Astrocyte of the spinal cord (primary cell): ENCODE measurements around the gene TMEM100.
A peak's percentile ranks its signal among the peaks of the same experiment; 100 is the strongest.

Experiments
- DNase-seq: peaks from one replicate; pipeline ENCODE4 v3.0.0; 2011; ENCODE audit warnings: low read depth, low spot score
- H3K4me3 ChIP-seq: 2 replicates; pipeline ENCODE4 v1.5.1; 2011; ENCODE audit warnings: low read depth, mild to moderate bottlenecking, low read length, moderate library complexity
- CTCF ChIP-seq: IDR thresholded peaks from 2 replicates; pipeline ENCODE4 v1.5.1; 2012; ENCODE audit warnings: low read depth, mild to moderate bottlenecking, low read length, inconsistent platforms
- in situ Hi-C: cut with HindIII; loops from 2 replicates; pipeline ENCODE4 v1.10.0; 2017; ENCODE audit warnings: low sequenced_read_pairs

TMEM100 gene

GRCh38 chr17:55737976-55738501, 15.4 kb upstream of the TMEM100 start:
- no peak for TF ChIP-seq CTCF
- in situ Hi-C loops: no loop called here
- DNase-seq: no peak
- no peak overlapping the region for H3K4me3 ChIP-seq

- peak; percentile 79 for TF ChIP-seq CTCF
- in situ Hi-C loops: no loop called here
- DNase-seq: peak; percentile 59
- H3K4me3 ChIP-seq: no peak overlapping the region
These were observed 13.2 kb upstream of the TMEM100 start for GRCh38 chr17:55735731-55736405.

GRCh38 chr17:55734128-55734781, 11.6 kb upstream of the TMEM100 start:
- no peak for DNase-seq
- no peak for TF ChIP-seq CTCF
- no peak overlapping the region for H3K4me3 ChIP-seq
- in situ Hi-C loops: no loop called here

GRCh38 chr17:55731586-55732250, 9.1 kb upstream of the TMEM100 start:
- H3K4me3 ChIP-seq: no peak overlapping the region
- in situ Hi-C loops: no loop called here
- TF ChIP-seq CTCF: no peak
- peak; percentile 78 for DNase-seq

- DNase-seq: no peak
- in situ Hi-C loops: no loop called here
- no peak overlapping the region for H3K4me3 ChIP-seq
- TF ChIP-seq CTCF: no peak
These were observed 8.1 kb upstream of the TMEM100 start for GRCh38 chr17:55730808-55731207.

GRCh38 chr17:55730380-55730779, 7.7 kb upstream of the TMEM100 start:
- TF ChIP-seq CTCF: no peak
- no peak for DNase-seq
- in situ Hi-C loops: no loop called here
- H3K4me3 ChIP-seq: no peak overlapping the region
